Posterior cingulate gyrus (tissue), 11 donors: ENCODE measurements around the gene VWA3B.

Experiments used
- DNase-seq, 10 donors: peaks; one replicate each; pipeline versions ENCODE4 v3.0.0 to v3.0.0-alpha.2; 2020 to 2021; ENCODE audit warnings: mixed read lengths in 3 of 10
- intact Hi-C: fragments of 100-400 bp; cut with DNase I; formaldehyde crosslinking; loops from one replicate; pipeline ENCODE4 v1.15.1; 2023

Gene VWA3B

GRCh38 chr2:98357849-98358248 is 270.9 kb downstream of the VWA3B start:
- intact Hi-C loops, result no loop called here
- no peak for DNase-seq

- intact Hi-C loops, result no loop called here
- no peak for DNase-seq
Observed at GRCh38 chr2:98359986-98360385, 273.0 kb downstream of the VWA3B start.
